ENCODE data around the gene BUB1B. TPM values are rescaled to one million over a fixed set of nuclear protein-coding genes. Genes with fewer than 3 reads are reported as not detected.

The BUB1B gene
- 15.3 and 22.3 TPM in 2 replicates for total RNA-seq

GRCh38 chr15:40160689-40161688 is at the start of gene BUB1B:
Gene BUB1B (plus strand): TSS chr15:40161069. CDS start chr15:40161221, 152 bp downstream.

GRCh38 chr15:40238532-40239403 is 77.9 kb downstream of the BUB1B start, which contains the start of gene PAK6:
Gene PAK6 (plus strand): TSS chr15:40239063. CDS start chr15:40264786, 25,723 bp downstream.

Other genes starting within 250 kb of the BUB1B start
- gene GPR176, start 240.8 kb upstream of the BUB1B start, total RNA-seq, result 88.4 and 93.1 TPM in 2 replicates
- 86.7 and 92.3 TPM in 2 replicates for gene EIF2AK4, start 227.0 kb upstream of the BUB1B start, total RNA-seq
- gene SRP14, start 121.9 kb upstream of the BUB1B start, total RNA-seq, result 242 and 250 TPM in 2 replicates
- 0.35 TPM in 1 of 2 replicates, not detected in the other for gene BMF, start 52.2 kb upstream of the BUB1B start, total RNA-seq
- gene PAK6, start 78.0 kb downstream of the BUB1B start, total RNA-seq, result not detected in 2 replicates
- not detected in 2 replicates for gene ANKRD63, start 122.0 kb downstream of the BUB1B start, total RNA-seq
- under 0.01 TPM in 1 of 2 replicates, not detected in the other for gene PLCB2, start 146.9 kb downstream of the BUB1B start, total RNA-seq
- 5.5 and 9.0 TPM in 2 replicates for gene INAFM2, start 162.6 kb downstream of the BUB1B start, total RNA-seq
- gene CCDC9B, start 179.9 kb downstream of the BUB1B start, total RNA-seq, result 5.2 and 5.3 TPM in 2 replicates
- gene PHGR1, start 190.0 kb downstream of the BUB1B start, total RNA-seq, result not detected in 2 replicates
- under 0.01 and 0.35 TPM in 2 replicates for gene DISP2, start 197.2 kb downstream of the BUB1B start, total RNA-seq
- 43.2 and 47.3 TPM in 2 replicates for gene KNSTRN, start 221.7 kb downstream of the BUB1B start, total RNA-seq
- 35.1 and 39.8 TPM in 2 replicates for gene IVD, start 244.7 kb downstream of the BUB1B start, total RNA-seq